HG02938 (cell line): Measurements from ENCODE around the gene DHRS1.

ENCODE experiments used
- ATAC-seq: cut with Tn5 transposase; IDR thresholded peaks from one replicate; pipeline ENCODE4 v1.9.1; 2021; ENCODE audit warnings: mild to moderate bottlenecking, moderate library complexity; ENCODE audit not compliant: unreplicated experiment

The DHRS1 gene

DNA sequence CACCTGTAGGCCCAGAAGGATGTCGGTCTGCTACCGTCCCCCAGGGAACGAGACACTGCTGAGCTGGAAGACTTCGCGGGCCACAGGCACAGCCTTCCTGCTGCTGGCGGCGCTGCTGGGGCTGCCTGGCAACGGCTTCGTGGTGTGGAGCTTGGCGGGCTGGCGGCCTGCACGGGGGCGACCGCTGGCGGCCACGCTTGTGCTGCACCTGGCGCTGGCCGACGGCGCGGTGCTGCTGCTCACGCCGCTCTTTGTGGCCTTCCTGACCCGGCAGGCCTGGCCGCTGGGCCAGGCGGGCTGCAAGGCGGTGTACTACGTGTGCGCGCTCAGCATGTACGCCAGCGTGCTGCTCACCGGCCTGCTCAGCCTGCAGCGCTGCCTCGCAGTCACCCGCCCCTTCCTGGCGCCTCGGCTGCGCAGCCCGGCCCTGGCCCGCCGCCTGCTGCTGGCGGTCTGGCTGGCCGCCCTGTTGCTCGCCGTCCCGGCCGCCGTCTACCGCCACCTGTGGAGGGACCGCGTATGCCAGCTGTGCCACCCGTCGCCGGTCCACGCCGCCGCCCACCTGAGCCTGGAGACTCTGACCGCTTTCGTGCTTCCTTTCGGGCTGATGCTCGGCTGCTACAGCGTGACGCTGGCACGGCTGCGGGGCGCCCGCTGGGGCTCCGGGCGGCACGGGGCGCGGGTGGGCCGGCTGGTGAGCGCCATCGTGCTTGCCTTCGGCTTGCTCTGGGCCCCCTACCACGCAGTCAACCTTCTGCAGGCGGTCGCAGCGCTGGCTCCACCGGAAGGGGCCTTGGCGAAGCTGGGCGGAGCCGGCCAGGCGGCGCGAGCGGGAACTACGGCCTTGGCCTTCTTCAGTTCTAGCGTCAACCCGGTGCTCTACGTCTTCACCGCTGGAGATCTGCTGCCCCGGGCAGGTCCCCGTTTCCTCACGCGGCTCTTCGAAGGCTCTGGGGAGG is 11.3 kb upstream of the DHRS1 start, which contains the start of gene LTB4R:
TSS of gene LTB4R (plus strand) at position 857 of the 959 bp plus-strand sequence. CDS start 4,150 bp downstream, outside the sequence.
- peak; percentile 57 for ATAC-seq

DNA sequence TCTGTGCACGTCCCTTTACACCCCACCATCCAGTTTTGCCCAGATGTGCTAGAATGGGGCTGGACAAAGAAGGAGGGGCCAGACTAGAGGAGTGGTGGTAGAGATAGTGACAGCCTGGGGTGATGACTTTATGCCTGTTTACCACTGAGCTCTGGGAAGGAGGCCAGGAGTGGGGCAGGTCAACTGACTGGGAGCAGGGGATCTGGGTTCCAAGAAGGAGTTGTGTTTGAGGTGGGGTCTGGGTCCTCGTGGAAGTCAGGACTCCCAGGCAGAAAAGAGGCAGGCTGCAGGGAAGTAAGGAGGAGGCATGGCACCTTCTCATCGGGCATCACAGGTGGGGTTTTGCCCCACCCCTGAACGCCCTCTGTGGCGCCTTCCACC is 10.7 kb upstream of the DHRS1 start:
- ATAC-seq, result no peak

- no peak for ATAC-seq
Observed at GRCh38 chr14:24309538-24310264, 10.1 kb upstream of the DHRS1 start, which contains the start of gene LTB4R2. Gene LTB4R2 (plus strand): TSS chr14:24310140. CDS start chr14:24310665, 525 bp downstream.

- no peak for ATAC-seq
Observed at GRCh38 chr14:24308342-24309124, 9.0 kb upstream of the DHRS1 start.

DNA sequence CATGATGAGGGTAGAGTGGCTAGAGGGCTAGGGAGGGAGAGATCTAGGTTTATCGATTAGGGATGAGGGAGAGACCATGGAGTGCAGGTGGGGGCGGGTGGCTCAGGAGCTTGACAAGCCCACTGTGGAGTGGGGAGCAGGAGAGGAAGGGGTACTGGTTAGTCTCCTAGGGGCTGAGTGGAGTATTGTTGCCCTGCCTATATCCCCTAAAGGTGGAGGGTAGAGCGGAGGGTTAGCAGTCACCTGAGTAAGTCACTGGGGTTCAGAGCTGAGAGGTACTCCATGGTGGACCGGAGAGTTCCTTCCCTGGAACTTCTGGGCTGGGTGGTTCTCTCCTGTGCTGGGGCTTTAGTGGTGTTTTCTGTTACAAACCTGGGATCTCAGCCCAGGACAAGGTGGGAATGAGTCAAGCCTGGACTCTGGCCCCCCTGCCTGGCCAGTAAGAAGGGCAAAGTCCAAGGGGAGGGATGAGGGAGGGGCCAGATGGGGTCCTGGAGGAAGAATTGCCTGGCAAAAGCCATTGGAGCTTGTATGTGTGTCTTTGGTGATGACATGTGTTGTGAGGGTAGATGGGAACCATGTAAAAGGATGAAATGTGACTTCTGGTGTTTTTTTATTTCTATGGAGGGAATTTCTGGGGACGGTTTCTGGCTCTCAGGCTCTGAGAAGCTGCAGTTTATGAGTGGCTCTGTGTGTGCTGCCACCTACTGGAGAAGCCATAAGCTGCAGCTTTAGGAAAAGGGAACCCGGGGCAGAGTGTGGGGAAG is 8.2 kb upstream of the DHRS1 start, which contains the start of gene CIDEB:
TSS of gene CIDEB (minus strand) at position 403 of the 767 bp plus-strand sequence. CDS start at position 284, 119 bp downstream.
- ATAC-seq, result no peak

GRCh38 chr14:24307156-24307574 is 7.6 kb upstream of the DHRS1 start:
- no peak for ATAC-seq

DNA sequence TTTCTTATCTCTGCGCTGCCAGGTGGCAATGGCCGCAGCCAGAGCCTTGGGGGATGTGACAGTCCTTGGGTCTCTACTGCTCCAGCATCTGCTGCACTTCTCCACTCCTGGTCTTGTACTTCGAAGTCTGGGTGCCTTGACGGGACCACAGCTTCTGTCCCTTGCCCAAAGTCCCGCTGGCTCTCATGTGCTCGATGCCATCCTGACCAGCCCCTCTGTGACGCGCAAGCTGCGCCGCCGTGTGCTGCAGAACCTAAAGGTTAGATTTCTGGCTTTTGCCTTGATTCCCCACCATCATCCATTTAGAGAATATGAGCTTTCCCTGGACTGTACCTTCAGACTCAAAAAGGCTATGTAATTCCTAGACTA is 4.4 kb upstream of the DHRS1 start:
- ATAC-seq, result no peak

DNA sequence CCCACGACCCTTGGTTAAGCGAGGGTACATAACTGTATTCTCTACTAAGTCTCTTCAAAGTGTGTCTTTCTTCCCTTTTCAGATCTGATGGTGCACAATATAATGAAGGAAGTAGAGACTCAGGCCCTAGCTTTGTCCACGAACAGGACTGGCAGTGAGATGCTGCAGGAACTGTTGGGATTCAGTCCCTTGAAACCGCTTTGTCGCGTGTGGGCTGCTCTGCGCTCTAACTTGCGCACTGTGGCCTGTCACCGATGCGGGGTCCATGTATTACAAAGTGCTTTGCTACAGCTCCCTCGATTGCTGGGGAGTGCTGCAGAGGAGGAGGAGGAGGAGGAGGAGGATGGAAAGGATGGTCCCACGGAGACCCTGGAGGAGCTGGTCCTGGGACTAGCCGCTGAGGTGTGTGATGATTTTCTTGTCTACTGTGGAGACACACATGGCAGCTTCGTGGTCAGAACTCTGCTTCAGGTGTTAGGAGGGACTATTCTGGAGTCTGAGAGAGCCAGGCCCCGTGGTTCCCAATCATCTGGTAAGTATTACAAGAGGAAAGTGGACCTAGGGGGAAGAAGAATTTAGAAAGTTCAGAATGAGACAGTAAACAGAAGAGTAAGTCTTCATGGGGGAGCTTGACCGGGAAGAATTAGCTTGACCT is 873 bp upstream of the DHRS1 start:
- ATAC-seq, result no peak

- no peak for ATAC-seq
Observed at GRCh38 chr14:24298892-24299254, 707 bp downstream of the DHRS1 start.

DNA sequence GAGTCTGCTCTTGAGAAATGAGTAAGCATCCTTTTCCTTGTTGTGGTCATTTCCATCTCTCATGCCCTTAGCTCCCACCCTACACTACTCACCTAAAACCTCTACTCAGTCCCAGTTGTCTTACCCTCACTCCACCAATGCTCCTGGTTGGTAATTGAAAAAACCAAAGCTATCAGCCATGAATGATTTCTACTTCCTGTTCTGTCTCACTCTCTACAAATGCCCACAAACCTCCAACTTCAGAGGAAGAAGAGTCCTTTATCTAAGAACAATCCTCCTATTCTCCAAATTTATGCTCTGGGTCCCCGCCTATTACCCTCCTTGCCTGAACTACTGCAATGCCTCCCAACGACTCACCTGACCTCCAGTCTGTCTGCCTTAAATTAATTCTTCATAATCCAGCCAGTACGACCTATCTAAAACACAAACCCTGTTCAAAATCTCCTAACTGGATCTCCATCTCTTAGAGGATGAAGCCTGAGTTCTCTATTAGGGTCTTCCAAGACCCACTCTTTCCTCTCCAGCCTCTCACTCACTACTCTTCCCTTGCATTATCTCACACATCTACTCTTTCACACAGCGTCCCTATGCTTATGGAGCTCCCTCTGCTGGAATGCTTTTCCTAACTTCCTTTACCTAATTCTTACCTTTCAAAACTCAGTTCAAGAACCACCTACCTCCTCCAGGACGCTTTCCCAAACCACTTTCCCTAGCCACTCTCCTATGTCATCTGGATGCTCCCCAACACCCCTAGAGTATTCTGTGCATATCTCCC is 2.2 kb downstream of the DHRS1 start:
- peak; percentile 10 for ATAC-seq

- peak; percentile 49 for ATAC-seq
Observed at GRCh38 chr14:24296341-24297157, 3.0 kb downstream of the DHRS1 start.

DNA sequence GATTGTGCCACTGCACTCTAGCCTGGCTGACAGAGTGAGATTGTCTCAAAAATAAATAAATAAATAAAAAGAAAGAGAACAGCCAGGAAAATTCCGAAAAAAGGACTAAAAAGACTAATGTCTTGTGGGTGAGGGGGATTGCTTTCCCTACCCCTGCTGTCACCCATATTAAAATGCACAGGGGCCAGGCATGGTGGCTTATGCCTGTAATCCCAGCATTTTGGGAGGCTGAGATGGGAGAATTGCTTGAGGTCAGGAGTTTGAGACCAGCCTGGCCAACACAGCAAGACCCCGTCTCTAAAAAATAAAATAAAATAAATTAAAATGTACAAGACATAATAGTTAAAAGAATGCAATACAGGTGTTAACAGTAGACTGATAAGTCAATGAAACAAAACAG is 6.1 kb downstream of the DHRS1 start:
- no peak for ATAC-seq

GRCh38 chr14:24292118-24292807 is 7.3 kb downstream of the DHRS1 start:
- no peak for ATAC-seq

DNA sequence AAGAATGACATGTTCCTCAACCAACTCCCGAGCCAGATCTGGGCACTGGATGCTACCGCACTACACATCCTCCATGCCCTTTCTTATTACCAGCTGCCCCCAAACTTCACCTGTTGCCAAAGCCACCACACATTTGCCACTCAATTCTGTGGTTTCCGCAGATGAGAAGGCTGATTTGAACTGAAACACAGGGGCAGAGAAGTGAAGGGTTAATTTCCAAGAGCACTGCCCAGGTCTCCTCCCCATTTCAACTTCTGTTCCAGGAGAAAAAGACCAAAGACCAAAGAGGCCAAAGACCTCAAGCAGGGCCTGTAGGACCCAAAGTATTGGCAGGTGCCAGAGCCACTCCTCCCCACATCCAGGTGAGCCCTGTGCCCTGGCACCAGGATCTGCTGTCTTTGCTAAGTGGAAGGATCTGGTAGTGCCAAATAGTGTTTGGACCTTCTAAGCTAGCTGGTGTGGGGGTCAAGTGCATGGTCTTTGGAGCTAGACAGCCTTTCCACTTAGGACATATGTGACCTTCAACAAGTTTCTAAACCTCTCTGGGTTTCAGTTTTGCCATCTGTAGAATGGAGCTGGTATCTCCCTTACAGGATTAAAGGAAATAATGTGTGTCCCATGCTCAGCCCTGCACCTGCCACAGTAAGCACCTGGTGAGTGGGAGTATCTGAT is 8.0 kb downstream of the DHRS1 start:
- ATAC-seq, result no peak

- ATAC-seq, result no peak
Observed at GRCh38 chr14:24290746-24291145, 8.8 kb downstream of the DHRS1 start.

DNA sequence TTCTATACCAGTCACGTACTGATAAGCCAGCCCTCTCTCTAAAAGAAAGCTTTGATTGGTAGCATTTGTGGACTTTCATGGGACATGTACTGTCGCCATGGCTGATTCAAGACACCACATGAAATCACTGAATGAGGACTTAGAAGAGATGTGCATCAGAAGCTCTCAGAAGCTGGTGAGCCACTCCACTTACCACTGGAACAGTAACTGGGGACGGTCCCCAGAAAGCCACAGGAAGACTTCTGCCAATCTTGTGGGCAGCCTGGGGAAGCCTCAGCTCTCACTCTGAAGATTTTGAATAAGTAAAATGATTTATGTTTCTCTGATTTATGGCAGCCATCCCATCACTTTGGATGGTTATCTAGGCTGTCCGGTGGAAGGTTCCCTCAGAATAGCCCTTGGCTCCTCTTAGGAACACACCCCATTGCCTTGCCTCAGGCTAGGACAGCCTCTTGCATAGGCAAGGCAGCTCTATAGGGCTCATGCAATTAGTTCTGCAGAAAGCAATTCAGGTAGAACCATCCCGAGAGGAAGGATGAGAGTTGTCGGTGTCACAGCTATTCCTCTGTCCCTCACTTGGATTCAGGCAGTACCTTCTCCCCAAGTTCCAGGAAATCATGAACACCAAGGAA is 9.8 kb downstream of the DHRS1 start:
- ATAC-seq, result no peak
